Measurements from ENCODE around the gene MAP2K6.

The MAP2K6 gene

GRCh38 chr17:69539781-69540319 lies 125.4 kb downstream of the MAP2K6 start:
- DNase-seq, result no peak

DNA sequence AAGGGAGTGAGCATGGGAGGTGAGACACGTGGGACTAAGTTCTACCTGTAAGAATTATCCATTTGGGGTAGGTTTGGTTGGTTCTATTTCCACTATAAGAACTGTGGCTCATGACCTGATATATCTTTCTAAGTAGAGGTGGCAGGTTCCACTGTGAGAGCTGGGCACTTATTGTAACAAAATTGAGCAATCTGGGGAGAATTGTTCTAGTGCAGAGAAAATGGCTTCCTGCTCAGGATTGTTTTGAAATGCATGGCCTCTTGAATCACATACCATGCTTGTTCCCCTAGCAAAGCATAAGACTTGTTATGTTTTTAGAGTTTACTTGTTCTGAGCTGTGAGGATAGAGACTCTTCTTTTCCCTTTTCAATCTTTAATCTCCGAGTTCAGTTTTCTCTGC lies 125.9 kb downstream of the MAP2K6 start:
- no peak for DNase-seq

DNA sequence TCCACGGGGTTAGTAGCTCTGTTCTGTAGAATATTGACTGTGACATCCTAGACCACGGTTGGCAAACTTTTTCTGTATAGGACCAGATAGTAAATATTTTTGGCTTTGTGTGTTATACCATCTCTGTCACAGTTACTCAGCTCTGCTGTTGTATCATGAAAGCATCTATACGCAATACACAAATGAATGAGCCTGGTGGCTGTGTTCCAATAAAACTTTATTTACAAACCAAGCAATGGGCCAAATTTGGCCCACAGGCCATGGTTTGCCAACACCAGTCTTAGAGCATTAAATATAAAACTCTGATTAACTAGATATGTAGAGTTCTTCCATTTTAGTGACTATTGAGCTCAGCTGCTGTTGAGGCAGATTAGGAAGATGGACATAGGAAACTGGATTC lies 132.7 kb downstream of the MAP2K6 start:
- DNase-seq, result no peak

DNA sequence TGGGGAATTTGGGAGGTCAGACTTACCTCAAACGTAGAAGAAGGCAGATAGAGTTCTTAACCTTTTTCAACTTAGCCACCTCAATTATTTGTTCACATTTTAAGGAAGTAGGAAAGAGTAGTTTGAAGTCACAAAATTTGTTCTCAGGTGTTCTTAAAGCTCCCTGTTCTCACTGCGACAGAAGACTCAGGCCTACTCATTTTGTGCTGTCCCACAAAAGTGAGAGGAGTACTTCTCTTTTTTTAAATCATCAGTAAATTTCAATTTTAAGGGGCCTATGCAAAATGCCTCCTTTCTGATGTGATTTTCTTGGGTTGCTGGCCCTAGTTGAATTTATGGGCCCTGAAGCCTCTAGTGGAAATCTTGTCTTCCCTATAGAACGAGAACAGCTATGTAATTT lies 133.4 kb downstream of the MAP2K6 start:
- no peak for DNase-seq

GRCh38 chr17:69551212-69552010 lies 136.9 kb downstream of the MAP2K6 start:
- DNase-seq, result no peak

- no peak for DNase-seq
Observed at GRCh38 chr17:69552986-69553667, 138.6 kb downstream of the MAP2K6 start.

GRCh38 chr17:69555056-69555455 lies 140.6 kb downstream of the MAP2K6 start:
- DNase-seq, result no peak

DNA sequence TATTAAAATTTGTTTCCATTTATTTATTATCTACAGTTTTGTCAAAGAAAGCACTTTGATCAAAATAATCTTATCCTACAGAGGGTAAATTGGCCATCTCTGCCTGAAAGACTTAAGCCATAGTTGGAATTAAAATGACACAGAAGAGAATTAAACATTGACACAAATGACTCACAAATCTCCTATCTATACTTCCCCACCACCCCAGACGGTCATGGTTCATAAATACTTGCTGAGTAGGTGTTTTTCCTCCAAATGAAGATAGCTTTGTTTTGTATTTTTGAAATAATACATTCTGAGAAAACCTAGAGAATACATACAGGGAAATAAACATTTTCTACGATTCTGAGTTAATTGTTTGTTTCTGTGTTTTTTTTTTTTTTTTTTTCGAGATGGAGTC lies 142.8 kb downstream of the MAP2K6 start:
- DNase-seq, result no peak

DNA sequence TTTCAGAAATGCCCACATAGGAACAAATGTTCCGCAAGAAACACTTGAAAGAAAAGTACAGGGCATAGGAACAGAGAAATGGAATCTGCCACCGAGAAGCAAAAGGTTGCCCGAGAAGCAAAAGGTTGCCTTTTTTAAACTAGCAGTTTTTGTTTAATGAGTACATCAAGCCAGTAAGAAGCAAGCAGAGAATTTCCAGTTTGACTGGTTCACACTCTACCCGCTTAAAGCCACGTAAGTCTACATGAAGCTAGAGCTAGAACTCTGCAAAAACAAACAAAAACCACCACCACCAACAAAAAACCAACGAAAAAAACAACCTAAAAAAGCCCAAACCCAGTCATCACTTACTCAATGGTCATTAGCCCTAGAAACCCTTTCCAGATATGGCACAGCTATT lies 144.3 kb downstream of the MAP2K6 start:
- DNase-seq, result no peak

- DNase-seq, result no peak
Observed at GRCh38 chr17:69560987-69561441, 146.5 kb downstream of the MAP2K6 start.

DNA sequence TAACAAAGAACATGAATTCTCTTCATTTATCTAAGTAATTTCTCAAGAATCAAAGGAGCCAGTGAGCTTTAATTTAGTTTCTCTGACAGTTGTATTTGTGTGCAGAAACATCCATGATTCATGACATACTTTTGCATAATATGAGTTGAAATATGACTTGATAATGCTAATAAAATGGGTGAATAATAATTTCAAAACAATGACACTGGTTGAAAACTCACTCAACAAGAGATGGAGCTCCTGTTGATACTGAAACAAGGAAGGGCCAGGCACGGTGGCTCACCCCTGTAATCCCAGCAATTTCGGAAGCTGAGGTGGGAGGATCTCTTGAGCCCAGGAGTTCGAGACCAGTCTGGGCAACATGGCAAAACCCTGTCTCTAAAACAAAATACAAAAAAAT lies 147.0 kb downstream of the MAP2K6 start:
- DNase-seq, result no peak

DNA sequence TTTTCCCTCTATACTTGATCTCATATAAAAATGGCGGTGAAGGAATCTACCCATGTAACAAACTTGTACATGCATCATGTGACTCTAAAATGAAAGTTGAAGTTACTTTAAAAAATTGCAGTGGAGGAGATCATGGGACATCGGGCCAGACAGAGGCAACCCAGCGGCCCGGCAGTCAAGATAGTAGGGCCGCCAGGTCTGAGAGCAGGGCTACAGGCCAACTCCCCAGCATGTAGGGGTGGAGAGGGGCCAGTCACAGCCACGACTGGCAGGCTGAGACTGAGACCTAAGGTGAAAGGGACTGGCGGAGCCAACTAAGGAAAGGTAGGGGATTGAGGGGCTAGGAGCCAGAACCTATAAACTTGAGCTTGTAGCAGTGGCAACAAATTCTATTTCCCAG lies 150.9 kb downstream of the MAP2K6 start:
- no peak for DNase-seq

DNA sequence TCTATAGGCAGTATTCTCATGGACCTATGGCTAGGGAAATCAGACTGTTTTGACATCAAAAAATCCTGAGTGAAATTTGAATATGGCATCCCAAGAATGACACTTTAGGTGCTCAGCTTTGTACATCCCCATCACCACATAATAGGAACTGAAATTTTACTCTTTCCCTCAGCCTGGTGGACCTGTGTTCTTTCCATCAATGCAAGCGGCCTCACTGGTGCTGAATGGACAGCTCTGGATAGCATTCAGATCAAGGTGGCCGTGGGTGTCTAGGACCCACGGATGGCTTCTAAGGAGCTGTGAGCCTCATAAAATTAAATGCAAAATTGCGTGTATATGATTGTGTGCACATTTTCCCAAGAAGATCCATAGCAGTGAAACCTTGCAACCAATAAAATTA lies 152.6 kb downstream of the MAP2K6 start:
- no peak for DNase-seq

DNA sequence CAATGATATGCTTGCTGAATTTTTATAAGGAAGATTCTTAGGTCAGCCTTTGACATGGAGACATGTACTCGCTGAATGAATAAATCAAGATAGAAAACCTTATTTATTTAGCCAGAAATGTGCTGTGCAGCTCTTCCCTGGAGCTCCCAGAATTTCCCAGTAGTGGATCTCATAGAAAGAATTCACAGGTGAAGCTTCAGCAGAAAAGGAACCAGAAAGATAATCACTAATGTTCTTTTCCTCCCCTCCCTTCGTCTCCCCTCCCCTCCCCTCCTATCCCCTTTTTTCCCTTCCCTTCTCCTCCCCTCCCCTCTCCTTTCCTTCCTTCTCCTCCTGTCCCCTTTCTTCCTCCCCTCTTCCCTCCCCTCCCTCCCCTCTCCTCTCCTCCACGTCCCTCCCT lies 158.2 kb downstream of the MAP2K6 start:
- DNase-seq, result no peak

GRCh38 chr17:69573396-69573795 lies 158.9 kb downstream of the MAP2K6 start:
- no peak for DNase-seq

DNA sequence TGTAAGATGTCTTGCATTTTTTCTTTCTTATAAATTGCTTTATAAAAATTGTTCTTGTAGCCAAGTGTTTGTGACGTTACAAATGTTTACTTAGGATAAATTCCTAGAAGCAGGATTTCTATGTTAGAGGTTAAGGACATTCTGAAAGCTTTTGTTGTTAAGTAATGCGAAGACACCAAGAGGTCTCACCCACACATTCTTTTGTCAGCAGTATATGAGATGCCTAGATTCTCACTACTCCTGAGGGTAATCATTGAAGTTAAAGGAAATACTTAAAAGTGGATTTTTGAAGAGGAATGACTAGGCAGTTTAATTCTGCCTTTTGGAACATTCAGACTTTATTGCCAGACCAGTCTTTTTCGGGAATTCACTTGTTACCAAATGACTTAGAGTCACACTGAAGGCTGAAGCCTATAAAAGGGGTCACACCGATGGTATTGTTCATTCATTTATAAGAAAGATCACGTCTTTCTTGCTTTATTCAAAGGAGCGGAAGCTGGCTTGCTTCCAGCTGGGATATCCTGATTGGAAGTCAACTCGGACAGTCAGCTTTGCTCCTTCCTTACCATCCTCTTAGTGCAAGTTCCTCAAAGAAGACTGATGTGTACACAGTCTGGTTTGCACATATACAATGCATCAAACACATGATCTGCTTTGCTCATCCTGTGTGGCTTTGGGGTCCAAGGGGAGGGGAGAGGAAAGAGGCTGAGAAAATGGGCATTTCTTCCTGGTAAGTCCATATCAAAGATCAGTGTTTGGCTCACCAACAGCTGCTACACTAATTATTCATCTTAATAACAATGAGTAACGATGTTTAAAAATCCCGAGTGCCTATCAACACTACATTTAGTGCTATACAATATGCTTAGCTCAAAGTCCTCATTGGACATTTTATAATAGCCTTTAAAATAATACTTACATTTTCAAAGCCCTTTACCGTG lies 160.0 kb downstream of the MAP2K6 start:
- DNase-seq, result no peak

GRCh38 chr17:69575346-69575761 lies 160.9 kb downstream of the MAP2K6 start:
- DNase-seq, result no peak

DNA sequence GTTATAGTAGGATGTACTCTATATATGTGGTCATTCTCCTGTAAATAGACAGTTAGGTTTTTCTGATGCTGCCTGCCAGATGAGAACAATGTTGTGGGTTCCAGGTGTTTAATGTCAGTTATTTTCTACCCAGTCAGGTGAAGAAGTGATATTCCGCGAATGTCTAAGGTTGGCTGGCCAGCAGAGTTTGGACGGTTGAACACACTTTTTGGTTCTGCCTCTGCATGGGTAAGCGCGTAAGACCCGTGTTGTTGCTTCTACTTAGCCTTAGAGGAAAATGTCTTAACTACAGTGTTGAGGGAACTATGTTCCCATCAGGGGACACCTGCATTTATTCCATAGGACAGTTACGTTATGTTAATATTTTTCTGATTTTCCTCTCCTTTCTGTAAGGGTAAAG lies 162.6 kb downstream of the MAP2K6 start:
- DNase-seq, result no peak

DNA sequence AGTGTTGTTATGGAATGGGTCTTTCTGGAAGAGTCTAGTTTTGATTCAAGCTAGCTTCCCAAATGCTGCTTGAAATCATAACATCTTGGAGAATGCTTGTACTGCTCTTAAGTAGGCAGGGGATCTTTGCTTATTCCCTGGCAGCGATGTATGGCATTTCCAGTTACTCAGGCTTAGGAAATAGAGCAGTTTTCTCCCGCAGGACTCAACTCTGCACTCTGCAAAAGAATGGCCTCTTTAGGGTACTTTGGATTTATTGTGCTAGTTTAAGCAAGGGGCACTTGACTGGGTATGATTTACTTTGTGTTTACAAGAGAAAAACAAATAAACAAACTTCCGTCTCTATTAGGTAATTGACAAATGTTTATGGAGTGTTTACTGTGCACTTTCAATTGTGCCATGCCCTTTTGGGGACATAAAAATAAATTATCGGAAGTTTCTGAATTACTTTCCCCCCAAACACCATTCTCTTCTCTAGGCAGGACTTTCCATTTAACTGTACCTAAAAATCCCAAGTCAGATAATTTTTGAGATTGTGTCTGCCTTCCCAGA lies 164.0 kb downstream of the MAP2K6 start:
- no peak for DNase-seq

DNA sequence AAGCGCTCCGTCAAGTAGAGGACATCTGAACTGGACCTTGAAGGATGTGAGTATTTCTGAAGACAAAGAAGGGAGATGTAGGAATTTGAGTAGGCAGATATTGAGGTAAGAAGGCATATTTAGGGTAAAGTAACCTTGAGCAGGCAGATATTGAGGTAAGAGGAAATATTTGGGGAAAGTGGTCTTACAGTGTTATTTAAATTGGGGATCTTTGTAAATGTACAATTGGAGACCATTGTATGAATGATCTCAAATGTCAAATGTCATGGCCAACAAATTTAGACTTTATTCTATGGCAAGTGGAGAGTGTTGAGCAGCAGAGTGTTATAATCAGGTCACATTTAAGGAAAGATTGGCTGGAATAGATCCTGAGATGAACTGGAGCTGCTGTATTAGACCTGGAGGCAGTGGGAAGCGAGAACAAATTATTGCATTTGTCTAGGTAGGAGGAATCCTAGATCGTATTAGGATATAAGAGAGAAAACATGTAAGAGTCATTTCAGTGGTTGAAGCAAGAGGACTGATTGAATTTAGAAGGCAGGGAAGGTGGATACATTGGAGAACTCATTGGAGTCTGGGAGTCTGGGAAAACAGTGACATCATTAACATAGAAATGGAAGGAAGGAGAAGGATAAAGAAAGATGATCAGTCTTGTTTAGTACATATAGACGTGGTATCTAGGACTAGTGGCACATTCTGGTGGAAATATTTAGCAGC lies 165.6 kb downstream of the MAP2K6 start:
- no peak for DNase-seq

DNA sequence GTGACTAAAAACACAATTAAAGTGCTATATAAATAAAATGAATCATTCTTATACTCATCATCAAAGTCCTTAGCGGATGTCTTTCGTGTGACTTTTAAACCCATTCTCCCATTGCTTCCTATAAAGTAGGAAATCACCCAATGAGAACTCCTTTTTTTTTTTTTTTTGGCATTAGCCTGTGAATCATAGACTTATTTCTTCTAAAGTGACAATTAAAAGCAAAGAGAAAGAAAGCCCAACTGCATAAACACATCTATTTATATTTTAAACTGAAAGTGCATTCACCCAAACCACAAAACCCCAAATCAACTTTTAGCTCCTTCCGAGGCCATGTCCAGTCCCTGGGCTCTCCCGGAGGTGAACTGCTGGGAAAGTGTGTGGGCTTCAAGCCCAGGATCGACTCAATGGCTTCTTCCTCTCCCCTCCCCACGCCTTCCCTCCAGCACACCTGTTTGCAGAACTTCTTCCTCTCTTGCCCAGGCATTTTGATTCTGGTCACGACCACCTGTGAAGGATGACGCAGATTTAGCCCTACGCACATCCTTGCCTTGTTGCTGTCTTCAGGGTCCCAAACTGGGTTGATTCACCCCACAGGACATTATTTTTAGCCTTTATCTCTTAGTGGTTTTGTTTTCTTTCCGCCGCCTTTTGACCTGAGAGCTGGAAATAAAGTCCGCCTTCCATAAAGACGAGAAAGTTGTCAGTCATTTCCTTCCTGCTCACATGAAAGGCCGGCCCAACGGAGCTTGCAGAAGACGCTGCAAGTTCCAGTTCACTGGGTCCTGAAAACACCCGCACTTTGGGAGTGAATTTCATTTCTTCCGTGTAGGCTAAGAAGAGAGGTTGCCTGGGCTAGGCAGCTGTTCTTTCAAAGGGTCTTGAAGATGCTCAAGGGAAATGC lies 166.8 kb downstream of the MAP2K6 start:
- no peak for DNase-seq
